Sigmoid colon (tissue), 4 donors: Measurements from ENCODE around the gene NTRK3.

Source experiments
- CTCF ChIP-seq, 4 experiments: fragments of 450-650 bp in 3 of 4; fragments of 200-600 bp in 1 of 4; IDR thresholded peaks; one replicate each; pipeline ENCODE4 v1.5.1; 2016 to 2019; ENCODE audit warnings: antibody characterized with exemption in 4 of 4, mild to moderate bottlenecking in 3 of 4, moderate library complexity in 2 of 4
- POLR2AphosphoS5 ChIP-seq, 4 donors: sonication (generic); formaldehyde crosslinking; IDR thresholded peaks; one replicate each; pipeline ENCODE4 v1.6.1; 2017; ENCODE audit warnings: antibody characterized with exemption in 4 of 4

GRCh38 chr15:88177451-88177850 lies 79.1 kb downstream of the NTRK3 start:
- TF ChIP-seq POLR2AphosphoS5 (IDR thresholded peaks at IDR 0.05) = no peak
- TF ChIP-seq CTCF (IDR thresholded peaks at IDR 0.05) = no peak
